B cell (primary cell): ENCODE measurements around the gene PAIP2.

Experiments
- EZH2 ChIP-seq: IDR thresholded peaks from 2 replicates; pipeline ENCODE4 v1.6.1; 2012; ENCODE audit warnings: borderline replicate concordance, low read depth, mild to moderate bottlenecking, moderate library complexity, low read length; ENCODE audit not compliant: insufficient read depth, poor library complexity, severe bottlenecking
- TF ChIP-seq, protein P1 (sequence below): fragments of 200-600 bp; IDR thresholded peaks from one replicate; pipeline ENCODE4 v1.8.0; 2022; ENCODE audit warnings: antibody characterized with exemption, mild to moderate bottlenecking

GRCh38 chr5:139368613-139369012, 27.0 kb downstream of the PAIP2 start:
- TF ChIP-seq, protein P1, sequence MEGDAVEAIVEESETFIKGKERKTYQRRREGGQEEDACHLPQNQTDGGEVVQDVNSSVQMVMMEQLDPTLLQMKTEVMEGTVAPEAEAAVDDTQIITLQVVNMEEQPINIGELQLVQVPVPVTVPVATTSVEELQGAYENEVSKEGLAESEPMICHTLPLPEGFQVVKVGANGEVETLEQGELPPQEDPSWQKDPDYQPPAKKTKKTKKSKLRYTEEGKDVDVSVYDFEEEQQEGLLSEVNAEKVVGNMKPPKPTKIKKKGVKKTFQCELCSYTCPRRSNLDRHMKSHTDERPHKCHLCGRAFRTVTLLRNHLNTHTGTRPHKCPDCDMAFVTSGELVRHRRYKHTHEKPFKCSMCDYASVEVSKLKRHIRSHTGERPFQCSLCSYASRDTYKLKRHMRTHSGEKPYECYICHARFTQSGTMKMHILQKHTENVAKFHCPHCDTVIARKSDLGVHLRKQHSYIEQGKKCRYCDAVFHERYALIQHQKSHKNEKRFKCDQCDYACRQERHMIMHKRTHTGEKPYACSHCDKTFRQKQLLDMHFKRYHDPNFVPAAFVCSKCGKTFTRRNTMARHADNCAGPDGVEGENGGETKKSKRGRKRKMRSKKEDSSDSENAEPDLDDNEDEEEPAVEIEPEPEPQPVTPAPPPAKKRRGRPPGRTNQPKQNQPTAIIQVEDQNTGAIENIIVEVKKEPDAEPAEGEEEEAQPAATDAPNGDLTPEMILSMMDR = no peak
- TF ChIP-seq EZH2 = no peak
